GM10847 (cell line): ENCODE measurements around the gene USF2.

ENCODE experiments used
- POLR2A ChIP-seq: IDR thresholded peaks from 2 replicates; pipeline ENCODE4 v1.6.1; 2011; ENCODE audit not compliant: insufficient read length; ENCODE audit errors: extremely low read depth

USF2 gene, protein sequence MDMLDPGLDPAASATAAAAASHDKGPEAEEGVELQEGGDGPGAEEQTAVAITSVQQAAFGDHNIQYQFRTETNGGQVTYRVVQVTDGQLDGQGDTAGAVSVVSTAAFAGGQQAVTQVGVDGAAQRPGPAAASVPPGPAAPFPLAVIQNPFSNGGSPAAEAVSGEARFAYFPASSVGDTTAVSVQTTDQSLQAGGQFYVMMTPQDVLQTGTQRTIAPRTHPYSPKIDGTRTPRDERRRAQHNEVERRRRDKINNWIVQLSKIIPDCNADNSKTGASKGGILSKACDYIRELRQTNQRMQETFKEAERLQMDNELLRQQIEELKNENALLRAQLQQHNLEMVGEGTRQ

DNA sequence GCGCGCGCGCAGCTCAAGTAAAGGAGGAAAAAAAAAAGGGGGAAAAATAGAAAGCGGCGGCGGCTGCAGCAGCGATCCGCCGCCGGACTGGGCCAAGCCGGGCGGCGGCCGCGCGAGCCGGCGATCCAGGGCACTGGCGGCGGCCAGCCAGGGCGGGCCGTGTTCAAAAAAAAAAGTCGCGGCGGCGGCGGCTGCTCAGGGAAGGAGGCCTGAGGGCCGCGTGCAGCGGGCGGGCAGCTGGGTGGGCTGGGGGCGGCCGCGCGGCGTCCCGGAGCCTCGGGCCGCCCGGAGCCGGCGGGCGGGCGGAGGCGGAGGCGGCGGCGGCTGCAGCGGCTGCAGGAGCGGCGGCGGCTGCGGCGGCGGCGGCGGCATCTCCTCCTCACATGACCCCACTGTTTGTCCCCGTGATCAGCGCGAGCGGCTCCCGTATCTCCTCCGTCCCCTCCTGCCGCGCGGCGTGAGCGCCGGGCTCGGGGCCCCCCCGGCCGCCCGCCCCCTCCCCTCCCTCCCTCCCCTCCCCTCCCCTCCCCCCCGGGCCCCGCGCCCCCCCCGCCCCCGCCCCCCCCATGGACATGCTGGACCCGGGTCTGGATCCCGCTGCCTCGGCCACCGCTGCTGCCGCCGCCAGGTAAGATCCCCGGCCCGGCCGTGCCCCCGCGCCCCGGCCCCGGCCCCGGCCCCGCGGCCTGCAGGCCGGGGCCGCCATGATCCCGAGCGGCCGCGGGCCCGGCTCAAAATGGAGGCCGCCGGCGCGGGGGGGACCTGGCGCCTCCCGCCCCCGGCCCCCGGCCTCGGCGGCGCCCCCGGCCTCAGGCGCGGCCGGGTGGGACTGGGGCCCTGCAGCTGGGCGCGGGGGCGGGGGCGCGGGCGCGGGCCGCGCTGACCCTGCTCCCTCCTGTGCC is at the start of gene USF2:
Gene USF2, plus strand, starts transcription at position 427 of the 902 bp plus-strand sequence. Its CDS starts 140 bp downstream, at position 567.
- no peak for TF ChIP-seq POLR2A

DNA sequence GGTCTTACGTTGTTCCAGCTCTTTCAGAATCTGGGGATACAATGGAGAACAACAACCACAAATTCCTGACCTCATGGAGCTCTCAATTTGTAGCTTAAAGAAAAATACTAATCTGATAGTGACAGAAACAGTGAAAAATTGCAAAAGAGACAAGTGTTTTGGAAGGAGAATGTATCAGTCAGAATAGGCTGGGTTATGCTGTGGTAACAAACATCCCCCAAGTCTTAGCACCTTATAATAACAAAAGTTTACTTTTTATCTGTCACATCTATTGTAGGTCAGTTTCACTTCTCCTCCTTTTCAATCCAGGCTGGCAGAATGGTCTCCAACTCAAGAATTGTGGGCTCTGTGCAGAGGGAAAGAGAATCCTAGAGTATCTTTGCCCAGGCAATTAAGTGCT is 49.8 kb upstream of the USF2 start:
- no peak for TF ChIP-seq POLR2A

DNA sequence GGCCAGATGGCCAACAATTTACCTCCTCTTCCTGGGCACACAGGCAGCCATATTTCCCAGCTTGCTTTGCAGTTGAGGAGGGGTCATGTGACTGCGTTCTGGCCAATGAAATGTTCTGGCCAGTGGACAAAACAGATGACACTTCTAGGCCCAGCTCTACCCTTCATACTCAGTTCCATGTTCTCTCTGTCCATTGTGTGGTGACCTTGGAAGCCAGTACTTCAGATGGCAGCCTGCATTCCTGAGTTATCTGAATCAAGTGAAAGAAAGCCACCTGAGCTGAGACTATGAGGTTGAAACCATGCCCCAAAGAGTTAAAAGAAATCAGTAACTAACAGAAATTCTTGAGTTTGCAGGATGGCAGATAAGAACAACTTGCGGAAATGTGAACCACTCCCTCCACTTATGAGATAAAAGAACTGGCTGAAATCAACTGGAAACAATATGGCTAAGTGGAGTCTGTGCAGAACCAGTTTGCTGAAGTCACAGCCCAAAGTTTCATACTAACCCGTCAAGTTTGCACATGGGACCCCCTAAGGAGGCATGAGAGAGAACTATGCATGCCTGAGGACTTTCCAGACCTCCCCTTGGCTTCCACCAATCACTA is 48.3 kb upstream of the USF2 start:
- no peak for TF ChIP-seq POLR2A

DNA sequence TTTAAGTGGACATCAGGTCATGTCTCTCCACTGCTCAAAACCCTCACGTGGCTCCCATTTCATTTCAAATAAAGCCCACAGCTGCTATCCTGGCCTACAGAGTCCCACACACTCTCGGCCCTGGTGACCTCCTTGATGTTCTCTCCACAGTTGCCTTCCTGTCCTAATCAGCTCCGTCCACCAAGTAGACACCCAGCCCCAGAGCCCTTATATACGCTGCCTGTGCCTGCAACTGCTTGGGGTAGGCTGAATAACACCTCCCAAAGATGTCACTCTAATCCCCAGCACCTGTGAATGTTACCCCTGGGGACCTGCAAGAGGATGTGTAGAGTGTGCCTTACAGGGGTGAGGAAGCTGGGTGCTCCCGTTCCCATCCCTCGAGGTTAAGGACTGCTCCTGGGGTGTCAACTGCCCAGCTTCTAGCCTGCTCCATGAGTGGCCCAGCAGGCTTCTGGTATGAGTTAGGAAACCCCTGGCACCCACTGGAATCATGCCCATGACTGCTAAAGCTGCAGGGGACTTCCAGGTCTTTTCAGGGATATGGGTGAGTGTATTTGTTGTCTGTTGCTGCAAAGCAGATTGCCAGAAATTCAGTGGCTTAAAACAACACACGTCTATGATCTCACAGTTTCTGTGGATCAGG is 46.3 kb upstream of the USF2 start:
- no peak for TF ChIP-seq POLR2A

DNA sequence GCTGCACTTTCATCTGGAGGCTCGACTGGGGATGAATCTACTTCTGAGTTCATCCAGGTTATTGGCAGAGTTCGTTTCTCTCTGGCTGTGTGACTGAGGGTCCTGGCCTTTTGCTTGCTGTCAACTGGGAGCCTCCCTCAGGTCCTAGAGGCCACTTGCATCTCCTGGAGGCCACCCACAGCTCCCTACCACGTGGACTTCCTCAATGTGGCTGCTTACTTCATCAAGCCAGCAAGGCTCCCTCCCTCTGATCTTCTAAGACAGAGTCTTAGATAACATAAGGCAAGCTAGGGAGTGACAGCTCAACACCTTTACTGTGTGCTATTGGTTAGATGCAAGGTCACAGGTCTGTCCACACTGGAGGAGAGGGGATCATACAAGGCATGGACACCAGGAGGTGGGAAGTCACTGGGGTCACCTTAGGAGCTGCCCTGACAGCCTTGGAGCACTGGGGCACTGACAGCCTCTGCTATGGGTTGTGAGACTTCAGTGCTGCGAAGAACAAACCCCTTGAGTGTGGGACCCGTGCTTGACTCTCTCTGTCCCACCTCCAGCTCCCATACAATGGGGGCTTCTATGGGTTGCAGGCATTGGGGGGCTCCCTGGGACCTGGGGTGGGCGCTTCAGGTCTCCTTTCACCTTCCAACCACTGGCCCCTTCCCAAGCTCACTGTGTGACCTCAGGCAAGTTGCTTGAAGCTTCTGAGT is 45.5 kb upstream of the USF2 start:
- TF ChIP-seq POLR2A, result no peak

DNA sequence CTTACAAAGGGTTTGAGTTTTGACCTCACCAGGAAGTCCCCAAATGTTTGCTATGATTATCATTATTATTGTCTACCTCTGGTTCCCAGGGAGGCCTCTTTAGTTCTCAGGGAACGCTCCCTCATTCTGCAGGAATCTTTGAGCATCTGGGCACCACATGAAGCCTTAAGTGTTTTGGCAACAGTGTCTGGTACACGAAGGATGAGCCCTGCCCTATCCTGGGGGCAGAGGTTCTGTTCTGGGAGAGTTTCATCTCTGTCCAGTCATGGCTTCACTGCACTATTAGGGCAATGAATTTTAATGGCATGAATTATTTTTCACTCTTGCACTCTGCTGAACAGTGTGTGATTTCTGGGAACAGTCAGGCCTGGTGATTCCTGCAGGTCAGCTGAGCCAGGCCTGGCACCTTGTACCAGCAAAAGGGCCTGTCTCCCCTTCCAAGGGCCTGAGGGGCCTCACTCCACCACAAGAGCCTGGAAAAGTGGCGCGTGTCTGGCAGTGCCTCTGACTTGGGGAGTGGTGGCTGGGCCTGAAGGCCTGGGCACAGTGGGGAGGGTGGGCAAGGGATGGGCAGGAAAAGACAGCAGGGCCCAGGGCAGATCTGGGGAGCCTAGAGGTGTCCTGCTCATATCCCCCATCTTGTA is 44.8 kb upstream of the USF2 start:
- no peak for TF ChIP-seq POLR2A

DNA sequence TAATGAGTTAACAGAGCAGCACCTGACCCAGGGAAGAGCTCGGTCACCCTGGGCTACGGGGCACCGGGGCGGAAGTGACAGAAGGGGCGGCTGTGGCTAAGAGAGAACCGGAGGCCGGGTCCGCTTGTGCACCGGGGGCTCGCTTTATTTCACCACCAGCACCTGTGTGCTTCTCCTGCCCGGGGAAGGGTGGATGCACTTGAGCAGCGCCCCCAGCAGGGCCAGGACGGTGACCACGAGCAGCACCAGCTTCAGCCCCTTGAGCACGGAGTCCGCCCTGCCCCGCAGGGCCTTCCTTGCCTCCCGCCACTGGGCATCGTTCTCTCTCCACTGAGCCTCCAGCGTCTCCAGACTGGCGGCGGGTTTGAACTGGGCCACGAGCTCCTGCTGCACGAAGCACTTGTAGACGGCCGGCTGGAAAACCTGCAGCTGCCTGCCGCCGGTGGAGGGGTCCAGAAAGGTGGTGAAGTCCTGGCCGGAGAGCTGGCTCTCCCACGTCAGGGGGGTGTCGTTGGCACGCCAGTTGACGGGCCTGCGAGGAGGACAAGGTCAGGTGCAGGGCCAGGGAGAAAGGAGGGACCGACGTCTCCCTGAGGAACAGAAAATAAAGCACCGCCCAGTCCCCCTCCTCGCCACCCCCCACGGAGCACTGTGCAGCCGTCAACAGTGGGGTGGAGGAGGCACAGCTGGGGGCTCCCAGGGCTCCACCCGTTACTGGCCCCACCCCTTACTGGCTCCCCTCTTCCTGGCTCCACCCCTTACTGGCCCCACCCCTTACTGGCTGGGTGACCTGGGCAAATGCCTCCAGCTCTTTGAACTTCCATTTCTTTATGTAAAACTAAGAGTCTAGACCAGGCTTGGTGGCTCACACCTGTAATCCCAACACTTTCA is 43.8 kb upstream of the USF2 start:
- no peak for TF ChIP-seq POLR2A

DNA sequence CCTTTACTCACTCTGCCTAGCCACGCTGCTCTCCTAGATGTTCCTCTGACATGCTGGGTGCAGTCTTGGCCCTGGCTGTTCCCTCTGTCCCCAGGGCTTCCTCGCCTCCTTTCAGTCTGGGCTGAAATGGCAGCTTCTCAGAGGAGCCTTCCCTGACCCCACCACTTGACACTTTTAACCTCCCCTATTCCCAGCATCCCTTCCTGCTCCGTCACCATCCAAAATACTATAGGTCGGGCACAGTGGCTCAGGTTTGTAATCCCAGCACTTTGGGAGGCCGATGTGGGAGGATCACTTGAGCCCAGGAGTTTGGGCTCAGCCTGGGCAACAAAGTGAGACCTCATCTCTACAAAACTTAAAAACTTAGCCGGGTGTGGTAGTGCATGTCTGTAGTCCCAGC is 42.8 kb upstream of the USF2 start:
- TF ChIP-seq POLR2A, result no peak

DNA sequence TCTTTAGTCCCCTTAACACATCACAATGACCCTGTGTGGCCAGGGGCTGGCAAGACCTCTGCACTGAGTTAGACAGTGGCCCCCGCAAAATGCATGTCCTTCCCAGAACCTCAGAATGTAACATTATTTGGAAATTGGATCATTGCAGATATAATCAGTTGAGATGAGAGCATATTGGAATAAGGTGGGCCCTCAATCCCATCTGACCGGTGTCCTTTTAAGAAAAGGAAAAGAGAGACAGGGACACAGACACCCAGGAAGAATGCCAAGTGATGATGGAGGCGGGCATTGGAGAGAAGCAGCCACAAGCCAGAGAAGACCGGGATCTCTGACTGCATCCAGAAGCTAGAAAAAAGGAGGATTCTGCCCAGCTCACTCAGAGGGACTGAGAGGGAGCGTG is 42.0 kb upstream of the USF2 start:
- TF ChIP-seq POLR2A, result no peak

DNA sequence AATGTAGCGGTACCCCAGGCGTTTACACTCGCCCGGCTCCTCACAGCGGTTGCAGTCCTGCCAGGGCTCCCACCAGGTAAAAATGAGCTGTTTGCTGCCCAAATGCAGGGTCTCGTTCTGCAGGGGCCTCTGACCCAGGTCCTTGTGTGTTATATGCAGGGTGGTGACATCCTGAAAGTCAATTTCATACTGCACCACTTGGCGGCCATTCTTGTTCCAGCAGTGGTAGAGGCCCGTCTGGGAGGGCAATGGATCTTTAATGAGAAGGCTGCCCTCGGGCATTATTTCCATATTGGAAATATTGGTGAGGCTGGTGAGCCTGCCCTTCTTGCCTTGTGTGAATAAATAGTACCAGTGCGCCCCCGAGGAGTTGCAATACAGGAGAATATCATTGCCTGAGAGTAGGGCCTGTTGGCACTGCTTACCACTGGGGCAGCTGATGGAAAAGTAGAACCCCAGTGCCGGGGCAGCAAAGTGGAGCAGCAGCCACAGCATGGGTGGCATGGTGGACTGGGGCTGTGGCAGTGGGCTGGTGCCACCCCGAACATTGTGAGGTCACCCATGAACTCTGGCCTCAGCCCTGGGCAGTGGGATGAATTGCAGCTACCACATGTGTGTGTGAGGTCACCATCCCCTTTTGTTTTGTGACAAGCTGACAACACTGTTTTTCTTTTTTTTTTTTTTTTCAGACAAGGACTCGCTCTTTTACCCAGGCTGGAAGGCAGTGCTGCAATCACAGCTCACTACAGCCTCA is 40.4 kb upstream of the USF2 start, which contains the start of gene FAM187B:
Gene FAM187B, minus strand, starts transcription at position 563 of the 754 bp plus-strand sequence. Its CDS starts 59 bp downstream, at position 504.
- no peak for TF ChIP-seq POLR2A

DNA sequence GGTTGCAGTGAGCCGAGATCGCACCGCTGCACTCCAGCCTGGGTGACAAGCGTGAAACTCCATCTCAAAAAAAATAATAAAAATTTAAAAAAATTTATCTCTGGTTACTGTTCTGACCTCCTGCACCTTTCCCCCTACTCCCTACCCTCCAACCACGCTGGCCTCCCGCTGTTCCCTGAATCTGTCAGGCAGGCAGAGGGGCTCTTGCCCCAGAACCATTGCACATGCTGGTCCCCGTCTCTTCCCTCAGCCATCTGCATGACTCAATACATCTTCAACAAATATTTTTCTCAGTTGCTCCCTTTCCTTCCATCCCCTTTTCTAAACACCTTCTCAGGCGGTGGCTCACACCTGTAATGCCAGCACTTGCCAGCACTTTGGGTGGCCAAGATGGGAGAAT is 39.2 kb upstream of the USF2 start:
- TF ChIP-seq POLR2A, result no peak

DNA sequence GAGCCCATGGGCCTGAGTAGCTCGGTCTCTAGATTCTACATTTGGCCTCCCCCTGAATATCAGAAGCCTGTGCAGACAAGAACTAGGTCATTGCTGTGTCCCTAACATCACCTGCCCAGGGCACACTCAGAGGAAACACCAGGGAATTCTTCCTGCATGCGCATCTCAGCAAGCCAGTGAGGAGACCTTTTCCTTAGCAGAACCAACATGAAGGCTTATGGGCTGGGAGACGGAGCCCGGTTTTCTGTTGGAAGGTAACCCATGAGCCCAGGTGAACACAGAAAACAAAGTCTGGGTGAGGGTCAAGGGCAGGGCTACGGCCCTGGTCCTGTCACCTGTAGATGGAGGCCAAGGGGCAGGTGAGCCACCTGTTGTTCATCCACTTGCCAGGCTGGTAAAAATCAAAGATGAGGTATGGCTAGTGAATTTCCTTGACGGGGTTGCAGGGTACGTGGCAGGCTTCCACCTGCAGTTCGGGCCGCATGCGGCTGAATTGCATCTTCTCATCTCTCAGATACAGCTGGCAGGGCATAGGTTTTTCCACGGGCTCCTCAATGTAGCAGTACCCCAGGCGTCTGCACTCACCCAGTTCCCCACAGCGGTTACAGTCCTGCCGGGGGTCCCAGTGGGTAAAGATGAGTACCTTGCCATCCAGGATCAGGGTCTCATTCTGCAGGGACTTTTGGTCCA is 36.7 kb upstream of the USF2 start:
- no peak for TF ChIP-seq POLR2A
